ENCODE data around the gene FBLN2.
"Not testable (repeated sequence)": the region's sequence is repeated elsewhere in the genome, so short reads cannot be mapped to it uniquely, and the experiment has no call there.

The FBLN2 gene

GRCh38 chr3:13550791-13551360, 2.0 kb downstream of the FBLN2 start:
- no peak for DNase-seq

- DNase-seq = no peak
Observed at GRCh38 chr3:13552857-13553652, 4.1 kb downstream of the FBLN2 start.

- DNase-seq = no peak
Observed at GRCh38 chr3:13553686-13554085, 4.8 kb downstream of the FBLN2 start.

GRCh38 chr3:13555753-13556152, 6.8 kb downstream of the FBLN2 start:
- no peak for DNase-seq

GRCh38 chr3:13556207-13556606, 7.3 kb downstream of the FBLN2 start:
- no peak for DNase-seq

- DNase-seq = no peak
Observed at GRCh38 chr3:13556917-13557316, 8.0 kb downstream of the FBLN2 start.

- DNase-seq = no peak
Observed at GRCh38 chr3:13557417-13557816, 8.5 kb downstream of the FBLN2 start.

- DNase-seq = no peak
Observed at GRCh38 chr3:13557926-13558325, 9.0 kb downstream of the FBLN2 start.

- no peak for DNase-seq
Observed at GRCh38 chr3:13558651-13559050, 9.7 kb downstream of the FBLN2 start.

- DNase-seq = no peak
Observed at GRCh38 chr3:13559764-13560525, 11.0 kb downstream of the FBLN2 start.

- DNase-seq = no peak
Observed at GRCh38 chr3:13561376-13561775, 12.5 kb downstream of the FBLN2 start.

- no peak for DNase-seq
Observed at GRCh38 chr3:13561967-13562366, 13.0 kb downstream of the FBLN2 start.

- DNase-seq = not testable (repeated sequence)
Observed at GRCh38 chr3:13562421-13562820, 13.5 kb downstream of the FBLN2 start.

GRCh38 chr3:13563321-13563720, 14.4 kb downstream of the FBLN2 start:
- no peak for DNase-seq

- DNase-seq = no peak
Observed at GRCh38 chr3:13563911-13564310, 15.0 kb downstream of the FBLN2 start.

GRCh38 chr3:13564751-13565560, 16.0 kb downstream of the FBLN2 start:
- no peak for DNase-seq

- no peak for DNase-seq
Observed at GRCh38 chr3:13565581-13566452, 16.9 kb downstream of the FBLN2 start.

- no peak for DNase-seq
Observed at GRCh38 chr3:13566453-13566748, 17.5 kb downstream of the FBLN2 start.

- no peak for DNase-seq
Observed at GRCh38 chr3:13566769-13567310, 17.9 kb downstream of the FBLN2 start.

GRCh38 chr3:13567684-13568514, 19.0 kb downstream of the FBLN2 start:
- no peak for DNase-seq

GRCh38 chr3:13568515-13569028, 19.6 kb downstream of the FBLN2 start:
- no peak for DNase-seq

Measured in activated CD8-positive, alpha-beta memory T cell treated with anti-CD3 and anti-CD28 coated beads for 24 hours (primary cell).